Fibroblast of skin of abdomen (primary cell): Measurements from ENCODE around the gene FADS1.

ENCODE experiments used
- DNase-seq: peaks from one replicate; pipeline ENCODE4 v3.0.0-alpha.2; 2013

FADS1 gene

GRCh38 chr11:61826930-61827570 is 10.2 kb upstream of the FADS1 start:
- DNase-seq: no peak

- peak; percentile 25 for DNase-seq
These were observed 3.4 kb upstream of the FADS1 start for GRCh38 chr11:61820174-61820573.

GRCh38 chr11:61817471-61818202 is 834 bp upstream of the FADS1 start:
- DNase-seq: no peak

GRCh38 chr11:61815790-61816735 is 740 bp downstream of the FADS1 start:
- peak; percentile 59 for DNase-seq

- peak; percentile 91 for DNase-seq
These were observed 1.6 kb downstream of the FADS1 start for GRCh38 chr11:61814958-61815789.

- DNase-seq: peak; percentile 26
These were observed 2.4 kb downstream of the FADS1 start for GRCh38 chr11:61814247-61814957.

GRCh38 chr11:61812736-61813411 is 3.9 kb downstream of the FADS1 start:
- DNase-seq: no peak

- DNase-seq: no peak
These were observed 5.0 kb downstream of the FADS1 start for GRCh38 chr11:61811831-61812230.

GRCh38 chr11:61810671-61811175 is 6.1 kb downstream of the FADS1 start:
- no peak for DNase-seq

GRCh38 chr11:61806785-61807184 is 10.0 kb downstream of the FADS1 start:
- DNase-seq: no peak

GRCh38 chr11:61805146-61805545 is 11.7 kb downstream of the FADS1 start:
- no peak for DNase-seq

GRCh38 chr11:61803889-61804647 is 12.7 kb downstream of the FADS1 start:
- DNase-seq: peak; percentile 10

GRCh38 chr11:61802605-61803004 is 14.2 kb downstream of the FADS1 start:
- no peak for DNase-seq

- no peak for DNase-seq
These were observed 16.2 kb downstream of the FADS1 start for GRCh38 chr11:61800331-61801281.

- DNase-seq: no peak
These were observed 17.0 kb downstream of the FADS1 start for GRCh38 chr11:61799665-61800284.

- DNase-seq: peak; percentile 74
These were observed 19.4 kb downstream of the FADS1 start for GRCh38 chr11:61797263-61797944.

GRCh38 chr11:61795876-61796526 is 20.8 kb downstream of the FADS1 start:
- no peak for DNase-seq
